HepG2 (cell line): Measurements from ENCODE around the gene ARHGEF1. TPM values are rescaled to one million over a fixed set of nuclear protein-coding genes. Genes with fewer than 3 reads are reported as not detected.
A peak's percentile ranks its signal among the peaks of the same experiment; 100 is the strongest.

ENCODE experiments used
- ARNT ChIP-seq: fragments of 450-650 bp; IDR thresholded peaks from 2 replicates; pipeline ENCODE4 v1.6.1; 2017
- GTF2F1 ChIP-seq: fragments of 150-350 bp; IDR thresholded peaks from 2 replicates; pipeline ENCODE4 v1.6.1; 2014; ENCODE audit warnings: low read length
- JARID2 ChIP-seq: sonication (generic); formaldehyde crosslinking; IDR thresholded peaks from 2 replicates; pipeline ENCODE4 v1.8.1; 2023; ENCODE audit warnings: missing genetic modification reagents, inconsistent platforms; ENCODE audit not compliant: insufficient replicate concordance
- KDM4B ChIP-seq: sonication (generic); formaldehyde crosslinking; IDR thresholded peaks from 2 replicates; pipeline ENCODE4 v1.4.0; 2020; ENCODE audit warnings: missing genetic modification reagents
- LCORL ChIP-seq, 2 experiments: fragments of 450-650 bp in 1 of 2; sonication (generic) in 1 of 2; formaldehyde crosslinking in 1 of 2; IDR thresholded peaks; 2 replicates each; pipeline versions ENCODE4 v1.5.0 to v1.6.1; 2017 to 2020; ENCODE audit warnings: antibody characterized with exemption in 1 of 2, missing genetic modification reagents in 1 of 2
- NFAT5 ChIP-seq: sonication (generic); formaldehyde crosslinking; IDR thresholded peaks from 2 replicates; pipeline ENCODE4 v1.4.0; 2020; ENCODE audit warnings: missing genetic modification reagents
- PHF8 ChIP-seq: sonication (generic); formaldehyde crosslinking; IDR thresholded peaks from 2 replicates; pipeline ENCODE4 v1.5.0; 2020; ENCODE audit warnings: missing genetic modification reagents
- SRSF9 ChIP-seq: fragments of 200-400 bp; formaldehyde crosslinking; IDR thresholded peaks from 2 replicates; pipeline ENCODE4 v1.6.1; 2018; ENCODE audit warnings: borderline replicate concordance, mild to moderate bottlenecking, low read depth, low read length; ENCODE audit not compliant: insufficient read depth, poor library complexity, severe bottlenecking
- ZBTB7A ChIP-seq: sonication (generic); formaldehyde crosslinking; IDR thresholded peaks from 2 replicates; pipeline ENCODE4 v1.8.0; 2022; ENCODE audit warnings: mild to moderate bottlenecking, missing genetic modification reagents
- ZNF253 ChIP-seq: sonication (generic); formaldehyde crosslinking; IDR thresholded peaks from 2 replicates; pipeline ENCODE4 v1.8.0; 2022; ENCODE audit warnings: mild to moderate bottlenecking, missing genetic modification reagents, borderline replicate concordance
- ZNF337 ChIP-seq: sonication (generic); formaldehyde crosslinking; IDR thresholded peaks from 2 replicates; pipeline ENCODE4 v1.5.1; 2020; ENCODE audit warnings: missing genetic modification reagents, low read depth, mild to moderate bottlenecking, borderline replicate concordance
- ZNF441 ChIP-seq: sonication (generic); formaldehyde crosslinking; IDR thresholded peaks from 2 replicates; pipeline ENCODE4 v1.7.0; 2021; ENCODE audit warnings: missing genetic modification reagents, borderline replicate concordance
- ZNF484 ChIP-seq: sonication (generic); formaldehyde crosslinking; IDR thresholded peaks from 2 replicates; pipeline ENCODE4 v1.5.1; 2020; ENCODE audit warnings: mild to moderate bottlenecking, low read depth, missing genetic modification reagents, borderline replicate concordance
- ZSCAN9 ChIP-seq: IDR thresholded peaks from 2 replicates; pipeline ENCODE4 v1.6.1; 2016; ENCODE audit warnings: borderline replicate concordance
- polyA plus RNA-seq, 8 experiments: library from polyadenylated mRNA; depleted of rRNA in 3 of 8; stranded (reverse) in 7 of 8; unstranded in 1 of 8; fragments of >200 nt; fragmentation: Illumina TruSeq in 4 of 8; extraction: Trizol in 4 of 8; gene quantifications; 2 replicates each; pipeline versions ENCODE4 v1.2.1 to v1.2.3, GENCODE V29; 2011 to 2016; ENCODE audit warnings: low read depth in 4 of 8, missing spikeins in 1 of 8, mixed read lengths in 1 of 8; ENCODE audit not compliant: insufficient read depth in 1 of 8
- total RNA-seq, 5 experiments: library from RNA; depleted of rRNA; stranded (reverse); fragments of >200 nt; fragmentation: Illumina TruSeq; extraction: Trizol; gene quantifications; 2 replicates each; pipeline ENCODE4 v1.2.3, GENCODE V29; 2016; ENCODE audit warnings: low read depth in 1 of 5
- TF ChIP-seq, protein P1 (sequence below): sonication (generic); formaldehyde crosslinking; IDR thresholded peaks from 2 replicates; pipeline ENCODE4 v1.5.0; 2020; ENCODE audit warnings: mild to moderate bottlenecking, missing genetic modification reagents, borderline replicate concordance

ARHGEF1 gene
- total and polyA plus RNA-seq, 2 of the 13 experiments (the other 11 are each of a cell fraction or from before 2014, with no cell fraction given): 33.7 to 34.7 TPM

- no peak for TF ChIP-seq ZNF441 (CRISPR knock-in tag)
- peak; percentile 85 for TF ChIP-seq KDM4B
- no peak for TF ChIP-seq JARID2 (CRISPR knock-in tag)
- TF ChIP-seq, protein P1, sequence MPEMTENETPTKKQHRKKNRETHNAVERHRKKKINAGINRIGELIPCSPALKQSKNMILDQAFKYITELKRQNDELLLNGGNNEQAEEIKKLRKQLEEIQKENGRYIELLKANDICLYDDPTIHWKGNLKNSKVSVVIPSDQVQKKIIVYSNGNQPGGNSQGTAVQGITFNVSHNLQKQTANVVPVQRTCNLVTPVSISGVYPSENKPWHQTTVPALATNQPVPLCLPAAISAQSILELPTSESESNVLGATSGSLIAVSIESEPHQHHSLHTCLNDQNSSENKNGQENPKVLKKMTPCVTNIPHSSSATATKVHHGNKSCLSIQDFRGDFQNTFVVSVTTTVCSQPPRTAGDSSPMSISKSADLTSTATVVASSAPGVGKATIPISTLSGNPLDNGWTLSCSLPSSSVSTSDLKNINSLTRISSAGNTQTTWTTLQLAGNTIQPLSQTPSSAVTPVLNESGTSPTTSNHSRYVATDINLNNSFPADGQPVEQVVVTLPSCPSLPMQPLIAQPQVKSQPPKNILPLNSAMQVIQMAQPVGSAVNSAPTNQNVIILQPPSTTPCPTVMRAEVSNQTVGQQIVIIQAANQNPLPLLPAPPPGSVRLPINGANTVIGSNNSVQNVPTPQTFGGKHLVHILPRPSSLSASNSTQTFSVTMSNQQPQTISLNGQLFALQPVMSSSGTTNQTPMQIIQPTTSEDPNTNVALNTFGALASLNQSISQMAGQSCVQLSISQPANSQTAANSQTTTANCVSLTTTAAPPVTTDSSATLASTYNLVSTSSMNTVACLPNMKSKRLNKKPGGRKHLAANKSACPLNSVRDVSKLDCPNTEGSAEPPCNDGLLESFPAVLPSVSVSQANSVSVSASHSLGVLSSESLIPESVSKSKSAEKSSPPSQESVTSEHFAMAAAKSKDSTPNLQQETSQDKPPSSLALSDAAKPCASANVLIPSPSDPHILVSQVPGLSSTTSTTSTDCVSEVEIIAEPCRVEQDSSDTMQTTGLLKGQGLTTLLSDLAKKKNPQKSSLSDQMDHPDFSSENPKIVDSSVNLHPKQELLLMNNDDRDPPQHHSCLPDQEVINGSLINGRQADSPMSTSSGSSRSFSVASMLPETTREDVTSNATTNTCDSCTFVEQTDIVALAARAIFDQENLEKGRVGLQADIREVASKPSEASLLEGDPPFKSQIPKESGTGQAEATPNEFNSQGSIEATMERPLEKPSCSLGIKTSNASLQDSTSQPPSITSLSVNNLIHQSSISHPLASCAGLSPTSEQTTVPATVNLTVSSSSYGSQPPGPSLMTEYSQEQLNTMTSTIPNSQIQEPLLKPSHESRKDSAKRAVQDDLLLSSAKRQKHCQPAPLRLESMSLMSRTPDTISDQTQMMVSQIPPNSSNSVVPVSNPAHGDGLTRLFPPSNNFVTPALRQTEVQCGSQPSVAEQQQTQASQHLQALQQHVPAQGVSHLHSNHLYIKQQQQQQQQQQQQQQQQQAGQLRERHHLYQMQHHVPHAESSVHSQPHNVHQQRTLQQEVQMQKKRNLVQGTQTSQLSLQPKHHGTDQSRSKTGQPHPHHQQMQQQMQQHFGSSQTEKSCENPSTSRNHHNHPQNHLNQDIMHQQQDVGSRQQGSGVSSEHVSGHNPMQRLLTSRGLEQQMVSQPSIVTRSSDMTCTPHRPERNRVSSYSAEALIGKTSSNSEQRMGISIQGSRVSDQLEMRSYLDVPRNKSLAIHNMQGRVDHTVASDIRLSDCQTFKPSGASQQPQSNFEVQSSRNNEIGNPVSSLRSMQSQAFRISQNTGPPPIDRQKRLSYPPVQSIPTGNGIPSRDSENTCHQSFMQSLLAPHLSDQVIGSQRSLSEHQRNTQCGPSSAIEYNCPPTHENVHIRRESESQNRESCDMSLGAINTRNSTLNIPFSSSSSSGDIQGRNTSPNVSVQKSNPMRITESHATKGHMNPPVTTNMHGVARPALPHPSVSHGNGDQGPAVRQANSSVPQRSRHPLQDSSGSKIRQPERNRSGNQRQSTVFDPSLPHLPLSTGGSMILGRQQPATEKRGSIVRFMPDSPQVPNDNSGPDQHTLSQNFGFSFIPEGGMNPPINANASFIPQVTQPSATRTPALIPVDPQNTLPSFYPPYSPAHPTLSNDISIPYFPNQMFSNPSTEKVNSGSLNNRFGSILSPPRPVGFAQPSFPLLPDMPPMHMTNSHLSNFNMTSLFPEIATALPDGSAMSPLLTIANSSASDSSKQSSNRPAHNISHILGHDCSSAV (CRISPR knock-in tag): no peak
- TF ChIP-seq NFAT5 (CRISPR knock-in tag): peak; percentile 81; the same call in 1 of the 2 replicates
- TF ChIP-seq SRSF9: no peak
- peak; percentile 62 for TF ChIP-seq PHF8 (CRISPR knock-in tag)
- TF ChIP-seq ZNF484 (CRISPR knock-in tag): no peak
- no peak for TF ChIP-seq ZNF253
- TF ChIP-seq GTF2F1: no peak
- TF ChIP-seq ARNT: no peak
- TF ChIP-seq ZNF337 (CRISPR knock-in tag): no peak
- TF ChIP-seq ZSCAN9: no peak; the same call in 1 of the 2 replicates
- TF ChIP-seq ZBTB7A (CRISPR knock-in tag): peak; percentile 54; the same call in 1 of the 2 replicates
- TF ChIP-seq LCORL (IDR thresholded peaks at IDR 0.05): no peak
- TF ChIP-seq LCORL (CRISPR knock-in tag; IDR thresholded peaks at IDR 0.05): peak; percentile 79
These were observed 1.1 kb downstream of the ARHGEF1 start (continued) for GRCh38 chr19:41883821-41884733.
